HCEC 1CT (cell line): Measurements from ENCODE around the gene TMEM205.
"Not testable (repeated sequence)": the region's sequence is repeated elsewhere in the genome, so short reads cannot be mapped to it uniquely, and the experiment has no call there.

ENCODE experiments used
- DNase-seq: peaks from one replicate; pipeline ENCODE4 v3.0.0-alpha.2; 2017

The TMEM205 gene

DNA sequence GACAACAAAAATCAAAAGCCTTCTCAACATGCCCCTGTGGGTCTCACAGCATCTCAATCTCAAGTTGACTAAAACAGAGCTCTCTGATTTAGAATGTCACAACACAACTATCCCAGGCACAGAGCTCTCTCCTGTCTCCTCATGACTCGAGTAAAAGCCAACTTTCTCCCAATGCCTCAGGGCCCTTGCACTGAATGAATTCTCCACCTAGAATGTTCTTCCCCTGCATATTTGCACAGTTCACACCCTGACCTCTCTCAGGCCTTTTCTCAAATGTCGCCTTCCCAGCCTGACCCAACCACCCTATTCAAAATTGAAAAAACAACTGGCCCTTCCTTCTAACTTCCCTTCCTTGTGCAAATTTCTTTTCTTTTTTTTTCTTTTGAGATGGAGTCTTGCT is 24.7 kb upstream of the TMEM205 start:
- no peak for DNase-seq

GRCh38 chr19:11367528-11367927 is 21.5 kb upstream of the TMEM205 start:
- DNase-seq, result no peak

GRCh38 chr19:11365557-11366117 is 19.6 kb upstream of the TMEM205 start:
- DNase-seq, result no peak

DNA sequence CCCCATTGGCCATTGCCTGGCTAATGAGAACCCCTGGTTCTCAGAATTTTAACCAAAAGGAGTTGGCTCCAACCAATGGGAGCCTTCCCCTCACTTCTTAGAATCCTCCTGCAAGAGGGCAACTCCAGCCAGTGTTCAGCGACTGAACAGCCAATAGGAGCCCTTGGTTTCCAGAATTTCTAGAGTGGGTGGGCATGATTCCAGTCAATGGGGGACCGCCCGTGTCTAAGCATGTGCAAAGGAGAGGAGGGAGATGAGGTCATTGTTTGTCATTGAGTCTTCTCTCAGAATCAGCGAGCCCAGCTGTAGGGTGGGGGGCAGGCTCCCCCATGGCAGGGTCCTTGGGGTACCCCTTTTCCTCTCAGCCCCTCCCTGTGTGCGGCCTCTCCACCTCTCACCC is 18.9 kb upstream of the TMEM205 start:
- DNase-seq, result no peak

GRCh38 chr19:11364296-11364904 is 18.3 kb upstream of the TMEM205 start:
- no peak for DNase-seq

DNA sequence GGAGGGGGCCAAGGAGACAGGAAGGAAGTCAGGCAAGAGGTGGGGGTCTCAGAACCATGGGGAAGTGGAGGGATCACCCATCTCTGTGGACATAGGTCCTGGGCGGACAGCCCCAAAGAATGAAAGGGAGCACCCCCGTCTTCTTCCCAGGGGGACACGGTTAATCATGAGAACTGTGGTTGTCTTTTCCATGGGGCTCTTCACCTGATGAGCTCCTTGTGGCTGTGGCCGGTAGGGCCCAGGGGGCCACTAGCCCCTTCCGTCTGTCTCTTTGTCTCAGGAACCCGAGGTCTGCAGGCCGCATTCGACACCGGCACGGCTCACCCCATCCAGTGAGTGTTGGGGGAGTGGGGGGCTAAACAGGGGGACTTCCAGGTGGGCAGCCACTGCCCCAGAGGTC is 17.8 kb upstream of the TMEM205 start:
- DNase-seq, result no peak

GRCh38 chr19:11361771-11362731 is 16.0 kb upstream of the TMEM205 start:
- no peak for DNase-seq

- DNase-seq, result no peak
Observed at GRCh38 chr19:11361037-11361770, 15.1 kb upstream of the TMEM205 start.

GRCh38 chr19:11359421-11359820 is 13.4 kb upstream of the TMEM205 start:
- DNase-seq, result no peak

GRCh38 chr19:11356676-11357550 is 10.8 kb upstream of the TMEM205 start:
- DNase-seq, result no peak

GRCh38 chr19:11356074-11356397 is 10.0 kb upstream of the TMEM205 start:
- no peak for DNase-seq

GRCh38 chr19:11355160-11356073 is 9.3 kb upstream of the TMEM205 start, which contains the start of gene PLPPR2:
PLPPR2 (plus strand) TSS chr19:11355432; CDS start chr19:11357674, 2,242 bp downstream.
- peak; percentile 85 for DNase-seq

- DNase-seq, result not testable (repeated sequence)
Observed at GRCh38 chr19:11354102-11354501, 8.0 kb upstream of the TMEM205 start.

DNA sequence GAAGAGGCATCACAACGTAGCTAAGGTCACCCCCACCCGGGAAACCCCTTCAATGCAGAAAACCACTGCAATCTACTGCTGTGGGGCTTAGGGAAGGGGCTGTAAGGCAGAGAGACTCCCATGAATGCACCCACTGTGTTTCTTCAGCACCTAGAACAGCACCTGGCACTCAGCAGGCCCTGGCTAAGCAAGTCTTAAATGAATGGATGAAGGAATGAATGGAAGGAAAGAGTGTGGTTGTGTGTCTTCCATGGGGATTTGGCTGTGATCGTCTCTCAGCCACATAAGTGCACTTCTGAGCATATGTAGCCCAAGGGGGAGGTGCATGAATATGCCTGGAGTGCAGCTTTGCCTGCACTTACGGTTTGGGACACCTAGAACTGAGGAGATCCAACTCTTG is 3.1 kb upstream of the TMEM205 start:
- no peak for DNase-seq

- DNase-seq, result no peak
Observed at GRCh38 chr19:11347546-11348039, 1.5 kb upstream of the TMEM205 start.

- DNase-seq, result no peak
Observed at GRCh38 chr19:11345122-11345803, 805 bp downstream of the TMEM205 start.

- DNase-seq, result no peak
Observed at GRCh38 chr19:11342429-11342828, 3.6 kb downstream of the TMEM205 start.

DNA sequence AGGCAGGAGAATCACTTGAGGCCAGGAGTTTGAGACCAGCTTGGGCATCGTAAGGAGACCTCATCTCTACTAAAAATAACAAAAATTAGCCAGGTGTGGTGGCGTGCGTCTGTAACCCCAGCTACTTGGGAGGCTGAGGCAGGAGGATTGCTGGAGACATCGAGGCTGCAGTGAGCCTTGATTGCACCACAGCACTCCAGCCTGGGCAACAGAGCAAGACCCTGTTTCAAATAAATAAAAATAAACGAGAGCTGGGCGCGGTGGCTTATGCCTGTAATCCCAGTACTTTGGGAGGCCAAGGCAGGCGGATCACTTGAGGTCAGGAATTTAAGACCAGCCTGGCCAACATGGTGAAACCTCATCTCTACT is 6.0 kb downstream of the TMEM205 start:
- DNase-seq, result not testable (repeated sequence)

DNA sequence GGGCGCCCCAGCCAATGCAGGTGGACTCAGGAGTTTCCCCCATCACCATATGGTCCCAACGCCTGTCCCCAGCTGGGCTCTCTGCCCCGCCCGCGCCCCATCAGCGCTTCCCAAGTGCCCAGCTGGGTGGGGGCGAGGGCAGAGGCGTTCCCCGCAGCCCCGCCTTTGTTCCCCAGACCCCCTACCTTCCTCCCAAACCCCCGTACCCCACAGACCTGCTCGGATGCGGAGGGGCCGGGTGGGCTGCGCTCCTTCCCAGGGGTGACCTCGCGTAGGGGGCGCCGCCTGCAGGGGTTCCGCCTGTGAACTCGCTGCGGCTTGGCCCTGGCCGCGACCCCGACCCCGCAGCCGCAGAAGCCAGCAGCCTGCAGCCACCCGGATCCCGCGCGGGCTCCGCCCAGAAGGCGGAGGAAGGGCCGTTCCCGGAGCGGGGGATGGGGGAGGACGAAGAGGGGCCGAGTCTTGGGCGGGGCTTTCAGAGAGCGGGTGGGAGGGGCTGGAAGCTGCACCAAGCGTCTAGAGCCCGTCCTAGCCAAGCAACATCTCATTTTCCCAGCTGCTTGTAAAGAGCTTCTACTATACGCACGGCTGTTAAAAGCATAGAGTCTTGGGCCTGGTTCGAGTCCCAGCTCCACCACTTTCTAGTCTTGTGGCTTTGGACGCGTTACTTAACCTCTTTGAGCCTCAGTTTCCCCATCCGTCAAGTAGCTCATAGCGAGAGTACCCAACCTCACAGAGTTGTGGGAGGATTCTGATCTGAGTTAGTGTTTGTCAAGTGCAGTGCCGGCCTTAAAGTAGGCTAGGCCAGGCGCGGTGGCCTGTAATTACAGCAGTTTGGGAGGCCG is 6.6 kb downstream of the TMEM205 start, which contains the start of gene RAB3D:
Gene RAB3D (minus strand): TSS at position 404 of the 845 bp plus-strand sequence. CDS start 2,258 bp downstream, outside the sequence.
- DNase-seq, result peak; percentile 89
